ENCODE measurements around the gene ASPM.

Gene ASPM

GRCh38 chr1:197143276-197143675, 3.2 kb downstream of the ASPM start:
- TF ChIP-seq, protein P1, sequence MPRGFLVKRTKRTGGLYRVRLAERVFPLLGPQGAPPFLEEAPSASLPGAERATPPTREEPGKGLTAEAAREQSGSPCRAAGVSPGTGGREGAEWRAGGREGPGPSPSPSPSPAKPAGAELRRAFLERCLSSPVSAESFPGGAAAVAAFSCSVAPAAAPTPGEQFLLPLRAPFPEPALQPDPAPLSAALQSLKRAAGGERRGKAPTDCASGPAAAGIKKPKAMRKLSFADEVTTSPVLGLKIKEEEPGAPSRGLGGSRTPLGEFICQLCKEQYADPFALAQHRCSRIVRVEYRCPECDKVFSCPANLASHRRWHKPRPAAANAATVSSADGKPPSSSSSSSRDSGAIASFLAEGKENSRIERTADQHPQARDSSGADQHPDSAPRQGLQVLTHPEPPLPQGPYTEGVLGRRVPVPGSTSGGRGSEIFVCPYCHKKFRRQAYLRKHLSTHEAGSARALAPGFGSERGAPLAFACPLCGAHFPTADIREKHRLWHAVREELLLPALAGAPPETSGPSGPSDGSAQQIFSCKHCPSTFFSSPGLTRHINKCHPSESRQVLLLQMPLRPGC (tag by site-specific recombination; IDR thresholded peaks at IDR 0.05) = no peak
- TF ChIP-seq ZNF121 (tag by site-specific recombination; IDR thresholded peaks at IDR 0.05) (no peak), FEZF1 (tag by site-specific recombination; IDR thresholded peaks at IDR 0.05) (no peak), ZNF132 (tag by site-specific recombination; IDR thresholded peaks at IDR 0.05; ENCODE audit: borderline replicate concordance) (no peak), ZNF580 (tag by site-specific recombination; IDR thresholded peaks at IDR 0.05) (no peak), ZNF513 (tag by site-specific recombination; IDR thresholded peaks at IDR 0.05) (no peak), OVOL3 (tag by site-specific recombination; IDR thresholded peaks at IDR 0.05) (no peak)
- H3K9me3 ChIP-seq (ENCODE audit: control insufficient read depth, insufficient read depth, low read depth, low read length) = no peaks in the 10 kb centered on the region
- ChIA-PET CTCF (interaction anchor here (0.7 kb wide), 1 partner anchor 82 kb away, joined by 3 read pairs; no protein-coding TSS in a partner anchor), POLR2A (no interaction called here)
- H3K27ac ChIP-seq (ENCODE audit: extremely low read depth, low read depth, low read length) = no peak overlapping the region
- no peaks in the 10 kb centered on the region for H3K4me1 ChIP-seq (ENCODE audit: control insufficient read depth, insufficient read depth, low read length)
- peaks cover 12 to 55% of the 10 kb centered on the region in 2 experiments for H3K36me3 ChIP-seq (ENCODE audit: control insufficient read depth in 2 of 2, insufficient read depth in 1 of 2, low read length in 2 of 2)
- no peak overlapping the region for H3K4me3 ChIP-seq (ENCODE audit: low read depth, low read length)

DNA sequence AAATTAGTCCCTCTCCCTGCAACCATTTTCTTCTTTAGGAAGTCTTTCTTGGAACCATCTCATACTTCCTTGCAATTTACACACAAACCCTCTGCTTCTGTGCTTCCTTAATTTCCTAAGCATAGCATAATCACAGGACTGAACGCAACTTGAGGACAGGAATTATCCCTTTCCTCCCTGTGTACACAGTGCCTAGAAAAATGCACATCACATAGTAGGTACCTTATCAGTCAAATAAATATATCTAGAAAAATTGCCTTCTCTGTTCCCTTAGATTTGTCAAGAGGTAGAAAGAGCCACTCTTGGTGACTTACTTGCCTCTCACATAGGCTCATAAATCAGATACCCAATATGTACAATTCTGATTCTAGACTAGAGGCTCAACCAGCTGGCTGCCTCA, 4.9 kb downstream of the ASPM start:
- Histone ChIP-seq H3K4me1 (ENCODE audit: control insufficient read depth, insufficient read depth, low read length) (no peaks in the 10 kb centered on the region), H3K27ac (ENCODE audit: extremely low read depth, low read depth, low read length) (no peak overlapping the region), H3K9me3 (ENCODE audit: control insufficient read depth, insufficient read depth, low read depth, low read length) (no peaks in the 10 kb centered on the region), H3K36me3 (ENCODE audit: control insufficient read depth in 2 of 2, insufficient read depth in 1 of 2, low read length in 2 of 2) (peaks cover 15 to 64% of the 10 kb centered on the region in 2 experiments), H3K4me3 (ENCODE audit: low read depth, low read length) (no peak overlapping the region; the same call in 1 of the 2 replicates)
- CTCF ChIA-PET = no interaction called here
- POLR2A ChIA-PET = no interaction called here
- TF ChIP-seq, protein P2, sequence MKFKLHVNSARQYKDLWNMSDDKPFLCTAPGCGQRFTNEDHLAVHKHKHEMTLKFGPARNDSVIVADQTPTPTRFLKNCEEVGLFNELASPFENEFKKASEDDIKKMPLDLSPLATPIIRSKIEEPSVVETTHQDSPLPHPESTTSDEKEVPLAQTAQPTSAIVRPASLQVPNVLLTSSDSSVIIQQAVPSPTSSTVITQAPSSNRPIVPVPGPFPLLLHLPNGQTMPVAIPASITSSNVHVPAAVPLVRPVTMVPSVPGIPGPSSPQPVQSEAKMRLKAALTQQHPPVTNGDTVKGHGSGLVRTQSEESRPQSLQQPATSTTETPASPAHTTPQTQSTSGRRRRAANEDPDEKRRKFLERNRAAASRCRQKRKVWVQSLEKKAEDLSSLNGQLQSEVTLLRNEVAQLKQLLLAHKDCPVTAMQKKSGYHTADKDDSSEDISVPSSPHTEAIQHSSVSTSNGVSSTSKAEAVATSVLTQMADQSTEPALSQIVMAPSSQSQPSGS (tag by site-specific recombination; IDR thresholded peaks at IDR 0.05; ENCODE audit: low read depth) = no peak
- no peak for TF ChIP-seq ZNF626 (tag by site-specific recombination; IDR thresholded peaks at IDR 0.05)
- no peak for TF ChIP-seq ZNF658 (tag by site-specific recombination; IDR thresholded peaks at IDR 0.05)
- TF ChIP-seq, protein P3, sequence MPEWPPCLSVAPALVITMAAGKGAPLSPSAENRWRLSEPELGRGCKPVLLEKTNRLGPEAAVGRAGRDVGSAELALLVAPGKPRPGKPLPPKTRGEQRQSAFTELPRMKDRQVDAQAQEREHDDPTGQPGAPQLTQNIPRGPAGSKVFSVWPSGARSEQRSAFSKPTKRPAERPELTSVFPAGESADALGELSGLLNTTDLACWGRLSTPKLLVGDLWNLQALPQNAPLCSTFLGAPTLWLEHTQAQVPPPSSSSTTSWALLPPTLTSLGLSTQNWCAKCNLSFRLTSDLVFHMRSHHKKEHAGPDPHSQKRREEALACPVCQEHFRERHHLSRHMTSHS (tag by site-specific recombination; IDR thresholded peaks at IDR 0.05) = no peak
- TF ChIP-seq, protein P4, sequence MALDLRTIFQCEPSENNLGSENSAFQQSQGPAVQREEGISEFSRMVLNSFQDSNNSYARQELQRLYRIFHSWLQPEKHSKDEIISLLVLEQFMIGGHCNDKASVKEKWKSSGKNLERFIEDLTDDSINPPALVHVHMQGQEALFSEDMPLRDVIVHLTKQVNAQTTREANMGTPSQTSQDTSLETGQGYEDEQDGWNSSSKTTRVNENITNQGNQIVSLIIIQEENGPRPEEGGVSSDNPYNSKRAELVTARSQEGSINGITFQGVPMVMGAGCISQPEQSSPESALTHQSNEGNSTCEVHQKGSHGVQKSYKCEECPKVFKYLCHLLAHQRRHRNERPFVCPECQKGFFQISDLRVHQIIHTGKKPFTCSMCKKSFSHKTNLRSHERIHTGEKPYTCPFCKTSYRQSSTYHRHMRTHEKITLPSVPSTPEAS (tag by site-specific recombination; IDR thresholded peaks at IDR 0.05) = no peak
- no peak for TF ChIP-seq KLF9 (tag by site-specific recombination; IDR thresholded peaks at IDR 0.05; ENCODE audit: low read depth)
- no peak for TF ChIP-seq PRDM6 (tag by site-specific recombination; IDR thresholded peaks at IDR 0.05)
- no peak for TF ChIP-seq ZNF23 (tag by site-specific recombination; IDR thresholded peaks at IDR 0.05; ENCODE audit: borderline replicate concordance)
- TF ChIP-seq PATZ1 (tag by site-specific recombination; IDR thresholded peaks at IDR 0.05) = no peak
- TF ChIP-seq ZNF629 (tag by site-specific recombination; IDR thresholded peaks at IDR 0.05) = no peak
- no peak for TF ChIP-seq ZNF791 (tag by site-specific recombination; IDR thresholded peaks at IDR 0.05)
- TF ChIP-seq MYNN (tag by site-specific recombination; IDR thresholded peaks at IDR 0.05; ENCODE audit: borderline replicate concordance) = no peak
- no peak for TF ChIP-seq ZNF639 (tag by site-specific recombination; IDR thresholded peaks at IDR 0.05)
- no peak for TF ChIP-seq SP7 (tag by site-specific recombination; IDR thresholded peaks at IDR 0.05)
- no peak for TF ChIP-seq ZNF747 (tag by site-specific recombination; IDR thresholded peaks at IDR 0.05)

Data from HEK293 (cell line).